NCI-H187 treated with DMSO at 0.1 percent for 48 hours (cell line): ENCODE data around the gene GALNT18.

Experiments used
- DNase-seq: peaks from one replicate; lab custom pipeline; 2025; lab: John Stamatoyannopoulos, UW

GALNT18 gene

GRCh38 chr11:11563200-11563975 lies 58.4 kb downstream of the GALNT18 start:
- no peak for DNase-seq

- DNase-seq = no peak
Observed at GRCh38 chr11:11561991-11562390, 59.8 kb downstream of the GALNT18 start.

GRCh38 chr11:11558826-11559225 lies 63.0 kb downstream of the GALNT18 start:
- no peak for DNase-seq

GRCh38 chr11:11558396-11558795 lies 63.4 kb downstream of the GALNT18 start:
- DNase-seq = no peak

GRCh38 chr11:11555208-11555607 lies 66.6 kb downstream of the GALNT18 start:
- DNase-seq = peak; percentile 35

- no peak for DNase-seq
Observed at GRCh38 chr11:11553573-11553972, 68.2 kb downstream of the GALNT18 start.

GRCh38 chr11:11552529-11553087 lies 69.2 kb downstream of the GALNT18 start:
- no peak for DNase-seq

GRCh38 chr11:11550534-11550933 lies 71.3 kb downstream of the GALNT18 start:
- no peak for DNase-seq

- DNase-seq = no peak
Observed at GRCh38 chr11:11545285-11546275, 76.2 kb downstream of the GALNT18 start.

GRCh38 chr11:11543656-11544055 lies 78.1 kb downstream of the GALNT18 start:
- no peak for DNase-seq

- DNase-seq = no peak
Observed at GRCh38 chr11:11540157-11540556, 81.6 kb downstream of the GALNT18 start.

GRCh38 chr11:11538277-11538960 lies 83.4 kb downstream of the GALNT18 start:
- no peak for DNase-seq

- no peak for DNase-seq
Observed at GRCh38 chr11:11537871-11538270, 83.9 kb downstream of the GALNT18 start.

GRCh38 chr11:11537372-11537771 lies 84.4 kb downstream of the GALNT18 start:
- no peak for DNase-seq

- no peak for DNase-seq
Observed at GRCh38 chr11:11536650-11537049, 85.2 kb downstream of the GALNT18 start.

- DNase-seq = no peak
Observed at GRCh38 chr11:11535611-11536010, 86.2 kb downstream of the GALNT18 start.

- no peak for DNase-seq
Observed at GRCh38 chr11:11534981-11535380, 86.8 kb downstream of the GALNT18 start.

- no peak for DNase-seq
Observed at GRCh38 chr11:11533751-11534150, 88.1 kb downstream of the GALNT18 start.

GRCh38 chr11:11533057-11533456 lies 88.7 kb downstream of the GALNT18 start:
- DNase-seq = no peak

- no peak for DNase-seq
Observed at GRCh38 chr11:11532574-11532973, 89.2 kb downstream of the GALNT18 start.

GRCh38 chr11:11531131-11531908 lies 90.5 kb downstream of the GALNT18 start:
- no peak for DNase-seq
